MCF 10A (cell line): ENCODE data around the gene NR1H2. TPM values are rescaled to one million over a fixed set of nuclear protein-coding genes. Genes with fewer than 3 reads are reported as not detected.

Experiments used
- BruUV-seq: library from RNA; stranded (reverse); fragments of 400-500 nt; replicated peaks from 2 replicates; lab custom pipeline; 2021; lab: Mats Ljungman, UMichigan
- CTCF ChIA-PET: fragments of 300-600 bp; sonication (Branson Sonifier 250); formaldehyde crosslinking; extraction: SDS; loops from one replicate; lab custom pipeline; 2021; ENCODE audit warnings: antibody characterized with exemption, inconsistent platforms; lab: Yijun Ruan, JAX
- POLR2A ChIA-PET: fragments of 300-600, 350-650 bp; sonication (Branson Sonifier 250); formaldehyde crosslinking; extraction: SDS; loops from one replicate; lab custom pipeline; 2020; ENCODE audit warnings: antibody characterized with exemption, inconsistent platforms; lab: Yijun Ruan, JAX
- DNase-seq: peaks from one replicate; pipeline ENCODE4 v3.0.0-alpha.2; 2018; ENCODE audit not compliant: unreplicated experiment
- H3K27ac Mint-ChIP-seq: one replicate; pipeline ENCODE4 v1.8.0; 2022; ENCODE audit warnings: mild to moderate bottlenecking, low read depth, mixed read lengths; ENCODE audit not compliant: unreplicated experiment
- H3K27me3 Mint-ChIP-seq: one replicate; pipeline ENCODE4 v1.8.0; 2022; ENCODE audit warnings: mixed read lengths; ENCODE audit not compliant: insufficient read depth, unreplicated experiment
- H3K36me3 Mint-ChIP-seq: one replicate; pipeline ENCODE4 v1.8.0; 2022; ENCODE audit warnings: mild to moderate bottlenecking, moderate library complexity, mixed read lengths; ENCODE audit not compliant: insufficient read depth, unreplicated experiment
- H3K4me1 Mint-ChIP-seq: one replicate; pipeline ENCODE4 v1.8.0; 2022; ENCODE audit warnings: mixed read lengths; ENCODE audit not compliant: insufficient read depth, unreplicated experiment
- H3K4me3 Mint-ChIP-seq: one replicate; pipeline ENCODE4 v1.8.0; 2022; ENCODE audit warnings: mild to moderate bottlenecking, moderate library complexity, mixed read lengths; ENCODE audit not compliant: unreplicated experiment
- H3K9me3 Mint-ChIP-seq: one replicate; pipeline ENCODE4 v1.8.0; 2022; ENCODE audit warnings: mixed read lengths; ENCODE audit not compliant: unreplicated experiment
- intact Hi-C: fragments of 100-400 bp; cut with micrococcal nuclease; formaldehyde crosslinking; loops from 2 replicates; pipeline ENCODE4 v1.14.1; 2022
- total RNA-seq: library from RNA; stranded (reverse); gene quantifications from 2 replicates; pipeline ENCODE4 v1.2.3, GENCODE V29; 2022
- TF ChIP-seq, protein P1 (sequence below): fragments of 200-600 bp; IDR thresholded peaks from one replicate; pipeline ENCODE4 v1.8.0; 2022; ENCODE audit warnings: antibody characterized with exemption, mild to moderate bottlenecking; ENCODE audit not compliant: unreplicated experiment

NR1H2 gene
- total RNA-seq, 1 experiment from 2014 or later, result 62.0 TPM

DNA sequence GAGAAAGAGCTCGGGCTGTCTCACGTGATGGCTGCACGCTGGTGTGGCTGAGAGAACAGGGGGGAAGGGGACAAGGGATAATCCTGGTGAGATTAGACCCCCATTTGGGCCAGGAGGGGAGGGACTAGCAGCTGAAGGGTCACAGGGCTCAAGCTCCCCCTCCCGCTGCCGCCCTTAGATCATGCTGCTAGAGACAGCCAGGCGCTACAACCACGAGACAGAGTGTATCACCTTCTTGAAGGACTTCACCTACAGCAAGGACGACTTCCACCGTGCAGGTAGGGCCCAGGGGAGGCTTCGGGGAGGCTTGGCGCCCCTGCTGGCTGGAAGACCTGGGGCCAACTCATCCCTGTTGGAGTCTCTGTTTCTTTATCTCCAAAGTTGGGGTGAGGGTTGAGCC lies 3.3 kb downstream of the NR1H2 start:
- Mint-ChIP-seq H3K4me3 (no peak overlapping the region), H3K27ac (no peak overlapping the region), H3K27me3 (no peaks in the 10 kb centered on the region), H3K9me3 (no peaks in the 10 kb centered on the region), H3K4me1 (peaks cover 15% of the 10 kb centered on the region), H3K36me3 (peaks cover 70% of the 10 kb centered on the region)
- ChIA-PET CTCF (interaction anchor here (0.8 kb wide), 1 partner anchor 11 kb away, joined by 4 read pairs; no protein-coding TSS in a partner anchor), POLR2A (no interaction called here)
- TF ChIP-seq, protein P1, sequence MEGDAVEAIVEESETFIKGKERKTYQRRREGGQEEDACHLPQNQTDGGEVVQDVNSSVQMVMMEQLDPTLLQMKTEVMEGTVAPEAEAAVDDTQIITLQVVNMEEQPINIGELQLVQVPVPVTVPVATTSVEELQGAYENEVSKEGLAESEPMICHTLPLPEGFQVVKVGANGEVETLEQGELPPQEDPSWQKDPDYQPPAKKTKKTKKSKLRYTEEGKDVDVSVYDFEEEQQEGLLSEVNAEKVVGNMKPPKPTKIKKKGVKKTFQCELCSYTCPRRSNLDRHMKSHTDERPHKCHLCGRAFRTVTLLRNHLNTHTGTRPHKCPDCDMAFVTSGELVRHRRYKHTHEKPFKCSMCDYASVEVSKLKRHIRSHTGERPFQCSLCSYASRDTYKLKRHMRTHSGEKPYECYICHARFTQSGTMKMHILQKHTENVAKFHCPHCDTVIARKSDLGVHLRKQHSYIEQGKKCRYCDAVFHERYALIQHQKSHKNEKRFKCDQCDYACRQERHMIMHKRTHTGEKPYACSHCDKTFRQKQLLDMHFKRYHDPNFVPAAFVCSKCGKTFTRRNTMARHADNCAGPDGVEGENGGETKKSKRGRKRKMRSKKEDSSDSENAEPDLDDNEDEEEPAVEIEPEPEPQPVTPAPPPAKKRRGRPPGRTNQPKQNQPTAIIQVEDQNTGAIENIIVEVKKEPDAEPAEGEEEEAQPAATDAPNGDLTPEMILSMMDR, result no peak
- BruUV-seq, result no TSS peak
- no peak for DNase-seq
- intact Hi-C loops, result no loop called here

- DNase-seq, result no peak
- peaks cover 68% of the 10 kb centered on the region for H3K36me3 Mint-ChIP-seq
- POLR2A ChIA-PET, result no interaction called here
- CTCF ChIA-PET, result interaction anchor here (0.8 kb wide), 1 partner anchor 12 kb away, joined by 4 read pairs; no protein-coding TSS in a partner anchor
- TF ChIP-seq, protein P1, result no peak
- no peaks in the 10 kb centered on the region for H3K9me3 Mint-ChIP-seq
- H3K27ac Mint-ChIP-seq, result no peak overlapping the region
- H3K27me3 Mint-ChIP-seq, result no peaks in the 10 kb centered on the region
- H3K4me3 Mint-ChIP-seq, result no peak overlapping the region
- BruUV-seq, result no TSS peak
- intact Hi-C loops, result no loop called here
- peaks cover 20% of the 10 kb centered on the region for H3K4me1 Mint-ChIP-seq
These were observed 3.9 kb downstream of the NR1H2 start for GRCh38 chr19:50380137-50380536.

DNA sequence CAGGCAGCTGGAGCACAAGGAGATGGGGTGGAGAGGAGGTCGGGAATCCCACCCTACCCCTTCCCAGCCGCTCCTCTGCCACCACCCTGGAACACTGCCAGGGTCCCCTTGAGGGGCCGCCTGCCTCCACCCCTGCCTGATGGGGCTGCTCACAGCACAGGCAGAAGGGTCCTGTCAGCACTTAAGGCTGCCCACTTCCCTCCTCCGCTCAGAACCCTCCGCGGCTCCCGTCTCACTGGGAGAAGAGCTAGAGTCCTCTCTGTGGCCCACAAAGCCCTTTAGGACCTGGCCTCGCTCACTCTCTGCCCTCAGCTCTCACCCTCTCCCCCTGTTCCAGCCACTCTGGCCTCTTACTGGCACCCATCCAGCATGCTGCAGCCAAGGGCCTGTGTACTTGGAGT lies 4.5 kb downstream of the NR1H2 start:
- peaks cover 68% of the 10 kb centered on the region for H3K36me3 Mint-ChIP-seq
- no peak overlapping the region for H3K27ac Mint-ChIP-seq
- no peak overlapping the region for H3K4me3 Mint-ChIP-seq

DNA sequence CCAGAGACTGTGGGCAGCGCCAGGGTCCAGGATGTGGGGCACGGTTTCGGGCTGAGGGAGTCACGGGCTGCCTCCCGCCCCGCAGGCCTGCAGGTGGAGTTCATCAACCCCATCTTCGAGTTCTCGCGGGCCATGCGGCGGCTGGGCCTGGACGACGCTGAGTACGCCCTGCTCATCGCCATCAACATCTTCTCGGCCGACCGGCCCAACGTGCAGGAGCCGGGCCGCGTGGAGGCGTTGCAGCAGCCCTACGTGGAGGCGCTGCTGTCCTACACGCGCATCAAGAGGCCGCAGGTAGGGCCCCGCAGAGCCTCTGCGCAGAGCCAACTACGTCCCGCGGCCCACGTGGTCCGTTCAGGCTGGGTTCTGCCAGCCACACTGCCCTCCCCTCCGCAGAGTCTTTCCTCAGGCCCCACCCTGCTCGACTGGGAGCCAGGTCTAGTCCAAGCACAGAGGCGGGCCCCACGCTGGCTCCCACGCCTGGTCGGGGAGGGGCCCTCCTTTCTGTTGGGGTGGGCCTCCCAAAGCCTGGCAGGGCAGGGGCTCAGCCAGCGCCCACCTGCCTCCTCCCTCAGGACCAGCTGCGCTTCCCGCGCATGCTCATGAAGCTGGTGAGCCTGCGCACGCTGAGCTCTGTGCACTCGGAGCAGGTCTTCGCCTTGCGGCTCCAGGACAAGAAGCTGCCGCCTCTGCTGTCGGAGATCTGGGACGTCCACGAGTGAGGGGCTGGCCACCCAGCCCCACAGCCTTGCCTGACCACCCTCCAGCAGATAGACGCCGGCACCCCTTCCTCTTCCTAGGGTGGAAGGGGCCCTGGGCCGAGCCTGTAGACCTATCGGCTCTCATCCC lies 5.8 kb downstream of the NR1H2 start:
- H3K4me1 Mint-ChIP-seq, result peaks cover 19% of the 10 kb centered on the region
- DNase-seq, result no peak
- ChIA-PET CTCF (no interaction called here), POLR2A (no interaction called here)
- TF ChIP-seq, protein P1, result no peak
- H3K36me3 Mint-ChIP-seq, result peaks cover 57% of the 10 kb centered on the region
- no TSS peak for BruUV-seq
- H3K27me3 Mint-ChIP-seq, result no peaks in the 10 kb centered on the region
- no peak overlapping the region for H3K4me3 Mint-ChIP-seq
- no peak overlapping the region for H3K27ac Mint-ChIP-seq
- H3K9me3 Mint-ChIP-seq, result no peaks in the 10 kb centered on the region
- intact Hi-C loops, result no loop called here

More for the DNA sequence above, 4.5 kb downstream of the NR1H2 start:
- H3K9me3 Mint-ChIP-seq, result no peaks in the 10 kb centered on the region
- peaks cover 22% of the 10 kb centered on the region for H3K4me1 Mint-ChIP-seq
- BruUV-seq, result no TSS peak
- ChIA-PET POLR2A (no interaction called here), CTCF (no interaction called here)
- no peaks in the 10 kb centered on the region for H3K27me3 Mint-ChIP-seq
- no peak for DNase-seq
- TF ChIP-seq, protein P1, result no peak
- intact Hi-C loops, result no loop called here
